Breast epithelium (tissue), 4 donors: ENCODE results near the gene XYLT1. TPM values are rescaled to one million over a fixed set of nuclear protein-coding genes. Genes with fewer than 3 reads are reported as not detected.

ENCODE experiments used
- DNase-seq, 2 donors: peaks; one replicate each; pipeline ENCODE4 v3.0.0-alpha.2; 2019; ENCODE audit warnings: low spot score in 2 of 2
- H3K27ac ChIP-seq, 2 donors: fragments of 200-600 bp; sonication (generic) in 1 of 2; one replicate each; pipeline ENCODE4 v1.5.1; 2016 to 2019; ENCODE audit warnings: mild to moderate bottlenecking in 1 of 2
- H3K27me3 ChIP-seq, 2 donors: fragments of 200-600 bp; sonication (generic) in 1 of 2; one replicate each; pipeline versions ENCODE4 v1.5.1 to v1.6.0; 2017 to 2019; ENCODE audit warnings: control low read depth in 1 of 2, mild to moderate bottlenecking in 1 of 2
- H3K36me3 ChIP-seq: fragments of 200-600 bp; one replicate; pipeline ENCODE4 v1.5.1; 2019
- H3K4me1 ChIP-seq, 2 donors: fragments of 200-600 bp; sonication (generic); one replicate each; pipeline ENCODE4 v1.5.1; 2016 to 2019; ENCODE audit warnings: control low read depth in 1 of 2
- H3K4me3 ChIP-seq, 3 donors: fragments of 200-600 bp; sonication (generic); 1 replicate in 2 of 3; 2 replicates in 1 of 3; pipeline ENCODE4 v1.5.1; 2016 to 2019; ENCODE audit warnings: mild to moderate bottlenecking in 3 of 3, moderate library complexity in 2 of 3
- H3K9me3 ChIP-seq, 2 donors: fragments of 200-600 bp; sonication (generic) in 1 of 2; one replicate each; pipeline ENCODE4 v1.5.1; 2016 to 2019; ENCODE audit warnings: control low read depth in 1 of 2
- CTCF ChIP-seq, 3 donors: fragments of 450-650 bp; IDR thresholded peaks; one replicate each; pipeline ENCODE4 v1.5.1; 2016 to 2017; ENCODE audit warnings: antibody characterized with exemption in 3 of 3, mild to moderate bottlenecking in 3 of 3, moderate library complexity in 3 of 3
- POLR2A ChIP-seq: fragments of 450-650 bp; IDR thresholded peaks from one replicate; pipeline ENCODE4 v1.6.1; 2016; ENCODE audit warnings: antibody characterized with exemption, mild to moderate bottlenecking, moderate library complexity
- POLR2AphosphoS5 ChIP-seq, 3 donors: sonication (generic); formaldehyde crosslinking; IDR thresholded peaks; one replicate each; pipeline ENCODE4 v1.6.1; 2017; ENCODE audit warnings: antibody characterized with exemption in 3 of 3
- intact Hi-C: fragments of 100-400 bp; cut with DNase I; formaldehyde crosslinking; loops from one replicate; pipeline ENCODE4 v1.15.1; 2023; ENCODE audit warnings: low total_unique reads
- total RNA-seq, 3 donors: library from RNA; depleted of rRNA; stranded (reverse); fragments of >200 nt; gene quantifications; one replicate each; pipeline ENCODE4 v1.1.0, GENCODE V29; 2016

XYLT1 gene
- total RNA-seq, 3 donors from 2014 or later, result 11.9 to 32.8 (median 13.8) TPM

DNA sequence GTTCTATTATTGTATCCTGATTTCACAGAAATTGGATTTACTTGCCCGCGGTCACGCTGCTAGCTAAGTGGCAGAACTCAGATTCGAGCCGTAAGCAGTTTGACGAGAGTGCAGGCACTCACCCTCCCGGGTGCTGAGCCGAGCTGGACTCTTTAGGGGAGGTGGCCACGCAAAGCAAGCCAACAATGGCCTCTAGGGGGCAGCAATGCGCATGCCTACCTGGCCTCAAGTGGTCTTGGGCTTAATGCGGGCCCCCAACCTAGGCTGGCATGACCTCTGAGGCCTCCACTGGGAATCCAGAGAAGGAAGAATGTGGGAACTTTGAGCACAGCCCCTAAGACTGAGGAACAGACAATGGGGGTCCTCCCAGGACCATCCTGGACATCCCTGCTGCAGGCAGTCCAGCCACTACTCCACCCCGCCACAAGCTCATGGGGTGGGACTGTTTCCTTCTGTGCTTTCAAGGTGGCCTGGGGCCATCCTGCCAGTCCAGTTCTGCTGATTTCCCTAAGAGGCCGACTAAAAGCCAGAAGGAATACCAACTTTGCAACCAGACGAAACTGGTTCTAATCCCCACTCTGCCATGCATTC, 276.5 kb downstream of the XYLT1 start:
- H3K4me3 ChIP-seq, result no peak overlapping the region
- no peaks in the 10 kb centered on the region for H3K9me3 ChIP-seq
- peak; percentile 26 to 42 (median 37) for TF ChIP-seq CTCF (IDR thresholded peaks at IDR 0.05)
- TF ChIP-seq POLR2A, result no peak
- TF ChIP-seq POLR2AphosphoS5 (IDR thresholded peaks at IDR 0.05), result no peak
- no peak for DNase-seq
- H3K36me3 ChIP-seq, result no peaks in the 10 kb centered on the region
- H3K27ac ChIP-seq, result no peak overlapping the region
- H3K4me1 ChIP-seq, result no peaks in the 10 kb centered on the region
- intact Hi-C loops, result loop anchor here (10.0 kb wide), 1 partner anchor 281 kb away; the partner anchor contains the start of gene XYLT1
- H3K27me3 ChIP-seq, result no peaks in the 10 kb centered on the region

- no peaks in the 10 kb centered on the region for H3K4me1 ChIP-seq
- TF ChIP-seq POLR2A, result no peak
- TF ChIP-seq CTCF (IDR thresholded peaks at IDR 0.05), result no peak
- TF ChIP-seq POLR2AphosphoS5 (IDR thresholded peaks at IDR 0.05), result no peak
- no peaks in the 10 kb centered on the region for H3K36me3 ChIP-seq
- no peak overlapping the region for H3K27ac ChIP-seq
- no peak for DNase-seq
- intact Hi-C loops, result loop anchor here (10.0 kb wide), 1 partner anchor 281 kb away; the partner anchor contains the start of gene XYLT1
- H3K9me3 ChIP-seq, result no peaks in the 10 kb centered on the region
- H3K4me3 ChIP-seq, result no peak overlapping the region
- H3K27me3 ChIP-seq, result no peaks in the 10 kb centered on the region
These were observed 277.1 kb downstream of the XYLT1 start for GRCh38 chr16:17193566-17194100.

DNA sequence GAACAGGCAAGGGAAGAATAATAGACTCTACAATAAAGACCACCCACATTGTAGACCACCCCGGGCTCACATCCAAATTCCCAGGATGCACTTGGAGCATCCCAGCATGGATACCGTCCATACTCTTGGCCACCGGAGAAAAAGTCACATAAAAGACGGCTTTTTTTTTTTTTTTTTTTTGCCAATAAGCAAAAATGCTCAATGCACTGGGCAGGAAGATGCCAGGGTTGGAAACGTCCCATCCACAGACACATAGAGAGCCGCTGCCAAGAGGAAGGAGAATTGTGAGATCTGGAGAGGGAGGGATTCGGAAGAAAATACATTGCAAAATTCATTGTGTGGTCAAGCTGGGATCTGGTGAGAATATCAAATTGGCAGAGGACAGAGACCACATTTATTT, 286.7 kb downstream of the XYLT1 start:
- Histone ChIP-seq H3K4me1 (no peaks in the 10 kb centered on the region), H3K27me3 (no peaks in the 10 kb centered on the region), H3K27ac (no peak overlapping the region), H3K36me3 (no peaks in the 10 kb centered on the region), H3K9me3 (no peaks in the 10 kb centered on the region), H3K4me3 (no peak overlapping the region)
- TF ChIP-seq CTCF (IDR thresholded peaks at IDR 0.05) (no peak), POLR2A (no peak), POLR2AphosphoS5 (IDR thresholded peaks at IDR 0.05) (no peak)
- DNase-seq, result no peak
- intact Hi-C loops, result no loop called here

DNA sequence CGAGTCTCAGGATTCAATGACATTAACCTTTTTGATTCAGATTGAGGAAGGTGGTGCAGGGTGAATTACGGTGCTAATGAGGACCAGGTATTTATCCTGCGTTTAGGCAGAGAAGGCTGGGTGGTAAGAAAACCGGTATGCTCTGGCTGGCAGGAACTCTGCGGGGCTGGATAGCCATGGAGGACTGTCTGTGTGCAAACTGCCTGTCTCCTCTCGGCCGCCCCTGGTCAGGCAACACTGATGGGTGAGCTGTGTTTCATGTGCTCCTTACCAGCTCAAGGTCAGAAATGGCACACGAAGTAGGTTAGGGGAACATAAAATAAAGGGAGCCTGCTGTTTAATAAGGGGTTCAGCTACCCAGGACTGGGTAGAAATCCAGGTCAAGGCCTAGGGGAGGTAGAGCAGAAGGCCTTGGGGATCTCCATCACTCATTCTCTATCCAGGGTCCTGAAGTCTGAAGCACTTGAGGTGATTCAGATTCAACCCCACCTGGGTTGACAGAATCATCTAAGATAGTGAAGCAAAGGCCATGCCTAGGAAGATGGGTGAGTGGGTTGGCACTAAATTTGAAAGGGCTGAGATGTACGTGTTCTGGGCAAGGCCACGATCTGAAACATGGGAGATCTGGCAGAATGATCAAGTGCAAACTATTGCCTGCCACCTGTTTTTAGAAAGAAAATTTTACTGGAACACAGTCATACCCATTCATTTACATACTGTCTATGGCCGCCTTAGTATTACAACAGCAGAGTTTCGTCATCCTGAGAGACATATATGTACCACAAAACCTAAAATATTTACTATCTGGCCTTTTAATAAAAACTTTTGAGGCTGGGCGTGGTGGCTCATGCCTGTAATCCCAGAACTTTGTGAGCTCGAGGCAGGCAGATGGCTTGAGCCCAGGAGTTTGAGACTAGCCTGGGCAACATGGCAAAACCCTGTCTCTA, 292.5 kb downstream of the XYLT1 start:
- Histone ChIP-seq H3K9me3 (no peaks in the 10 kb centered on the region), H3K27ac (no peak overlapping the region), H3K27me3 (no peaks in the 10 kb centered on the region), H3K4me1 (no peaks in the 10 kb centered on the region), H3K4me3 (no peak overlapping the region), H3K36me3 (no peaks in the 10 kb centered on the region)
- no peak for DNase-seq
- no peak for TF ChIP-seq CTCF (IDR thresholded peaks at IDR 0.05)
- TF ChIP-seq POLR2AphosphoS5 (IDR thresholded peaks at IDR 0.05), result no peak
- TF ChIP-seq POLR2A, result no peak
- intact Hi-C loops, result no loop called here
